Cardiac fibroblast (primary cell): ENCODE measurements around the gene DCLK2.
A peak's percentile ranks its signal among the peaks of the same experiment; 100 is the strongest.

ENCODE experiments used
- DNase-seq, 2 donors: peaks; one replicate each; pipeline versions ENCODE4 v3.0.0 to v3.0.0-alpha.2; 2010; ENCODE audit warnings: low read depth in 2 of 2
- H3K4me3 ChIP-seq, 2 donors: replicated peaks in 1 of 2; 1 replicate in 1 of 2; 2 replicates in 1 of 2; pipeline ENCODE4 v1.5.1; 2011; ENCODE audit warnings: low read depth in 2 of 2, low read length in 2 of 2, mild to moderate bottlenecking in 2 of 2, moderate library complexity in 1 of 2
- TF ChIP-seq, protein P1 (sequence below): IDR thresholded peaks from one replicate; pipeline ENCODE4 v1.5.1; 2011; ENCODE audit warnings: low read depth, mild to moderate bottlenecking, low read length, inconsistent platforms

The DCLK2 gene

DNA sequence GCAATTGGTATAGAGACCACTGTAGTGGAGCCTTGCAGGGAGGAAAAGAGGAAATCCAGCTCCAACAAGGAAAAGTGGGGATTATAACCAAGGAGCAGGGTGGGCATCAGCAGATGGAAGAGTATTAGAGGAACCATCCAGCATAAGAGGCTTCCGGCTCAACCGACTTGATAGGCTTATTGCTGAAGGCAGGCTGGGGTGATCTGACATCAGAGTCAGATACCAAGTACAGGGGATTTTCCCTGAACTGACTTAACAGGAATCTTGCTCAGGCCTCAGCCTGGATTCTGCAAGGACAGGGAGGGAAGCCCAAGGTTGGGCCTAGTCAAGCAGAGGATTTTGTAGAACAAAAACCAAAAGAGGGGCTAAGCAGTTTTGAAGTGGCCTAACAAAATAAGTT, 129.6 kb downstream of the DCLK2 start:
- TF ChIP-seq, protein P1, sequence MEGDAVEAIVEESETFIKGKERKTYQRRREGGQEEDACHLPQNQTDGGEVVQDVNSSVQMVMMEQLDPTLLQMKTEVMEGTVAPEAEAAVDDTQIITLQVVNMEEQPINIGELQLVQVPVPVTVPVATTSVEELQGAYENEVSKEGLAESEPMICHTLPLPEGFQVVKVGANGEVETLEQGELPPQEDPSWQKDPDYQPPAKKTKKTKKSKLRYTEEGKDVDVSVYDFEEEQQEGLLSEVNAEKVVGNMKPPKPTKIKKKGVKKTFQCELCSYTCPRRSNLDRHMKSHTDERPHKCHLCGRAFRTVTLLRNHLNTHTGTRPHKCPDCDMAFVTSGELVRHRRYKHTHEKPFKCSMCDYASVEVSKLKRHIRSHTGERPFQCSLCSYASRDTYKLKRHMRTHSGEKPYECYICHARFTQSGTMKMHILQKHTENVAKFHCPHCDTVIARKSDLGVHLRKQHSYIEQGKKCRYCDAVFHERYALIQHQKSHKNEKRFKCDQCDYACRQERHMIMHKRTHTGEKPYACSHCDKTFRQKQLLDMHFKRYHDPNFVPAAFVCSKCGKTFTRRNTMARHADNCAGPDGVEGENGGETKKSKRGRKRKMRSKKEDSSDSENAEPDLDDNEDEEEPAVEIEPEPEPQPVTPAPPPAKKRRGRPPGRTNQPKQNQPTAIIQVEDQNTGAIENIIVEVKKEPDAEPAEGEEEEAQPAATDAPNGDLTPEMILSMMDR, result no peak
- DNase-seq, result no peak
- no peak overlapping the region for H3K4me3 ChIP-seq

DNA sequence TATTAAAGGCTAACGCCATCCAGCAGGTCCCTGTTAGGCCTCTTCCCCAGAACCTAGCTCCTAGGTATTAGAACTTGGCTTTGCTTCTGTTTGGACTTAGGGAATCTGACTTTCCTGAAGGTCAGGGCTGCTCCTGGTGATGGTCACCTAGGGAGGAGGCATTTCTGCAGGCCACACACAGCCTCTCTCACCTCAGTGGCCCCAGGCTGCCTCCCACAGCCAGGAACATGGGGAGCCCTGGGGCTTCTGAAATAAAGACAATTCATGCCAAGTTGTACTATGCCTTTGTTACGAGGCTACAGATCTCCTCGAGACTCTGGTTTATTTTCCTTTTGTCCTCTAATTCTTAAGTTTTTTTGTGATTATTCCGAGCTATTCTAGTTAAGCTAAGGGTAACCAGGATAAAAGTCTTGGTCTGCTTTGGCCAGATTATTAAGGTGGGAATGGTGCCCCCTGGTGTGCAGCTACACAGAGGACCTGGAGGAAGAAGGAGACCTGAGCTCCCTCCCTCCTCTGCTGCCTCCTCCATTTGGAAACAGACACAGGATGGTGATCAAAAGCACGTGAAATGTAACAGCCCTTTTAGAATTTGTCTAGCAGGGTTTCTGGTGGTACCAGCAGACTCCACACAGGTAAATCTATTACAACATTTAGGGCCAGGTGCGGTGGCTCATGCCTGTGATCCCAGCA, 131.0 kb downstream of the DCLK2 start:
- H3K4me3 ChIP-seq, result no peak overlapping the region
- peak; percentile 84 to 85 for DNase-seq
- TF ChIP-seq, protein P1, result peak; percentile 75

DNA sequence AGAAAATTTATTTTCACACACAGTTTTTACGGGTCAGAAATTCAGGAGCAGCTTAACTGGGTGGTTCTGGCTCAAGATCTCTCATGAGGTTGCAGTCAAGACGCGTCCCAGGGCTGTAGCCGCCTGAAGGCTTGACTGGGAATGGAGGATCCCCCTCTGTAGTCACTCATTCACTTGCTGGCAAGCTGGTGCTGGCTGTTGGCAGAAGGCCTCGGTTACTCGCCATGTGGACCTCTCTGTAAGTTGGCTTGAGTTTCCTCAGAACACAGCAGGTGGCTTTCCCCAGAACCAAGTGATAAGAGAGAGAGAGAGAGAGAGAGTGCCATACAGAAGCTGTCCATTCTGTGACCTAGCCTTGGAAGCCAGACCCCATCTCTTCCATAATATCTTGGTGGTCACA, 132.8 kb downstream of the DCLK2 start:
- TF ChIP-seq, protein P1, result no peak
- no peak overlapping the region for H3K4me3 ChIP-seq
- DNase-seq, result no peak

DNA sequence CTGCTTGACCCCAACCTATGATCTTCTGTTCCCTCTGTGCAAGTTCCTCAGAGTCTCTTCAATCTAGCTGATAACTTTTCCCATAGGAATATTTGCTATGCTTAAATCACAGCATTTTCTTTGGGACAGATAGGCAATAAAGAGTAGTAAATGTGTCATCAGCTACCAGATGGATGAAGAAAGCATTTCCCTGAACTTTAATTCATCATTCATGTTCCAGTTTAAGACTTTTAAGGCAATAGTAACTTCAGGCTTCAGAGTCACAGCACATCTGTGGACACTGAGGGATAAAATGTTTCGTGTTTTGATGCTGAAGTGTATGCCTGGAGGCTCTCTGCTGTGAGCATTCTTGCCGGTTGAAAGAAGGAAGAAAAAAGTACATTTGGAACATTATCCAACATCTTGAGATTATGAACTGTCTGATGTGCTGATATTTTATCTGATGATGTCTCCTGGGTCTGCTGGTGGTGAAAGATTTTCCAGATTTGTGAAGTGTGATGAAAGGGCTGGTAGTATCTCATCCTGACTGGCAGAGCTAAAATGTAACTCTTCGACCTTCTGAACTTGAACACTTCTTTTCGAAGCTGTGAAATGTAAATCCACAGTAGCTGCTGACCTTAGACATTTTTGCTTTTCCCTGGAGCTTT, 133.7 kb downstream of the DCLK2 start:
- no peak overlapping the region for H3K4me3 ChIP-seq
- DNase-seq, result no peak
- TF ChIP-seq, protein P1, result no peak

DNA sequence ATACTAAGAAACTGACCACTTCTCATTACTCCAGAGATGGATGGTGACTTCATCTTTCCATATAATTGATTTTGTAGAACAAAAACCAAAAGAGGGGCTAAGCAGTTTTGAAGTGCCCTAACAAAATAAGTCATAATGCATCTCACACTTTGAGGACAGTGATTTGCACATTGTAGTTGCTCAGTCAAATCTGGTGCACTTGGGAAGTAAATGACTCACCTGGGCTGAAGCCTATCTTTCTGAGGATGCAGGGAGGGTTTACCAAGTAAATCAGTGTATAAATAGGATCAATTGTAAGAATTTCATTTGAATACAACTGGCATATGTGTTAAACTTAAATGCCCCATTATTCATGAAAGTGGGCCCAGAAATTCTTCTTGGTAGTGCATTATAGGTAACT, 134.2 kb downstream of the DCLK2 start:
- DNase-seq, result no peak
- TF ChIP-seq, protein P1, result no peak
- no peak overlapping the region for H3K4me3 ChIP-seq

DNA sequence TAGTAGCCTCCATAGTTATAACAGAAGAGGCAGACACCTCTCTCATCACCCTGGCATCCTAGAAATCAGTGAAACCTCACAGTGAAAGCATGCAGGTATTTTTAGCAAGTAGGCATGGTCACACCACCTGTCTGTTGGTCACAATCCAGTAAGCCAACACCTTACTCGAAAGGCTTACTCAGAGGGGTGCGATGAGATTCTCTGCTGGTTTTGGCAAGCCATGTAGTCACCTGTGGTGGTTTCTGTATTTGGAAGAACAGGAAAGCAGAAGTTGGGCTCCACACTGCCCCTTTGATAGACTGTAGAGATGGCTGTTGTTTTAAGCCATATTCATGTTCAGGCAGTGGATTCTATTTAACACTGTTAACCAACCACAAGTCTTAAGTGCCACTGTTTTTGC, 134.7 kb downstream of the DCLK2 start:
- DNase-seq, result no peak
- no peak overlapping the region for H3K4me3 ChIP-seq
- TF ChIP-seq, protein P1, result no peak

DNA sequence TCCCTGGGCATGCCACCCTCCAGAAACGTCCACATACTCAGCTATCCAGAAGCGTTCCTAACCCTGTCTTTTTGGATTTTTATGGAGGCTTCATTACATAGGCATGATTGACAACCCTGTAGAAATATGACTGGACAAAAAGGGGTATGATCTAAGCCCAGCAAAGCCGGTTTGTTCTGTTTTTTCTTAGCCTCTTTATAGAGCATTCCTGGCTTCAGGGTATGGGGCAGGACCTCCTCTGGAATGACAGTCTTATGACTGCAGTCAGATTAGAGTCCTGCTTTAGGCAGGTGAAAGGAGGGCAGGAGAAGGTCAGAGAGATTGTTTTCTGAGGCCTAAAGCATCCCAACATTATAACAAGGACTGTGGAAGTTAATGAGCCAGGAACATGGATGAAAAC, 137.4 kb downstream of the DCLK2 start:
- DNase-seq, result no peak
- H3K4me3 ChIP-seq, result no peak overlapping the region
- TF ChIP-seq, protein P1, result no peak
